K562 (cell line): Measurements from ENCODE around the gene SIAE. TPM values are rescaled to one million over a fixed set of nuclear protein-coding genes. Genes with fewer than 3 reads are reported as not detected.

ENCODE experiments used
- ARNT ChIP-seq, 2 experiments: fragments of 450-650 bp; IDR thresholded peaks; 2 replicates each; pipeline ENCODE4 v1.6.1; 2016; ENCODE audit warnings: mild to moderate bottlenecking in 1 of 2
- FOXJ2 ChIP-seq: fragments of 200-800 bp; sonication (Bioruptor generic); IDR thresholded peaks from 2 replicates; pipeline ENCODE4 v1.6.1; 2016; ENCODE audit warnings: missing genetic modification characterization, missing compliant biosample characterization
- KDM1A ChIP-seq, 2 experiments: fragments of 450-650 bp; IDR thresholded peaks; 2 replicates each; pipeline ENCODE4 v1.6.1; 2016; ENCODE audit warnings: mild to moderate bottlenecking in 2 of 2
- PHB2 ChIP-seq: fragments of 450-650 bp; IDR thresholded peaks from 2 replicates; pipeline ENCODE4 v1.6.1; 2017; ENCODE audit warnings: low read depth
- RBM17 ChIP-seq: fragments of 200-400 bp; formaldehyde crosslinking; IDR thresholded peaks from 2 replicates; pipeline ENCODE4 v1.6.1; 2017; ENCODE audit warnings: low read depth, mild to moderate bottlenecking, low read length, borderline replicate concordance
- SMARCE1 ChIP-seq: fragments of 450-650 bp; IDR thresholded peaks from 2 replicates; pipeline ENCODE4 v1.7.1; 2016; ENCODE audit warnings: mild to moderate bottlenecking
- polyA plus RNA-seq, 8 experiments: library from polyadenylated mRNA; depleted of rRNA in 4 of 8; stranded (reverse) in 5 of 8; unstranded in 3 of 8; fragments of >200 nt; fragmentation: Nextera tagmentation in 2 of 8; fragmentation: Illumina TruSeq in 1 of 8; extraction: Ambion mirVana in 2 of 8; extraction: Trizol in 1 of 8; gene quantifications; 2 replicates each; pipeline versions ENCODE4 v1.2.1 to v1.2.3, GENCODE V29; 2011 to 2014; ENCODE audit warnings: inconsistent platforms in 1 of 8, missing spikeins in 1 of 8
- total RNA-seq, 7 experiments: library from RNA; depleted of rRNA in 6 of 7; stranded (reverse); fragments of >200 nt in 6 of 7; fragmentation: Illumina TruSeq in 2 of 7; extraction: Trizol in 2 of 7; gene quantifications; 2 replicates each; pipeline versions ENCODE4 v1.2.1 to v1.2.3, GENCODE V29; 2011 to 2021; ENCODE audit warnings: low replicate concordance in 1 of 7
- TF ChIP-seq, protein P1 (sequence below): fragments of 450-650 bp; formaldehyde crosslinking; IDR thresholded peaks from 2 replicates; pipeline ENCODE4 v1.4.0; 2020; ENCODE audit warnings: mild to moderate bottlenecking, mixed read lengths
- TF ChIP-seq, protein P2 (sequence below): sonication (generic); formaldehyde crosslinking; IDR thresholded peaks from 2 replicates; pipeline ENCODE4 v1.9.0; 2022; ENCODE audit warnings: mild to moderate bottlenecking, missing genetic modification reagents
- TF ChIP-seq, protein P3 (sequence below), 2 experiments: fragments of 450-650 bp in 1 of 2; sonication (generic) in 1 of 2; formaldehyde crosslinking in 1 of 2; IDR thresholded peaks; 2 replicates each; pipeline versions ENCODE4 v1.7.1 to v1.9.0; 2016 to 2022; ENCODE audit warnings: inconsistent platforms in 1 of 2, mild to moderate bottlenecking in 1 of 2, missing genetic modification reagents in 1 of 2
- TF ChIP-seq, protein P4 (sequence below): fragments of 450-650 bp; IDR thresholded peaks from 2 replicates; pipeline ENCODE4 v1.6.1; 2017; ENCODE audit warnings: mild to moderate bottlenecking, moderate library complexity
- TF ChIP-seq, protein P5 (sequence below): fragments of 250-450 bp; sonication (Bioruptor Pico); IDR thresholded peaks from 2 replicates; pipeline ENCODE4 v1.4.0; 2020; ENCODE audit warnings: mild to moderate bottlenecking

SIAE gene
- total and polyA plus RNA-seq, 9 of the 15 experiments (the other 6 are each of a cell fraction or from before 2014, with no cell fraction given), result 0.89 to 9.6 (median 3.7) TPM

DNA sequence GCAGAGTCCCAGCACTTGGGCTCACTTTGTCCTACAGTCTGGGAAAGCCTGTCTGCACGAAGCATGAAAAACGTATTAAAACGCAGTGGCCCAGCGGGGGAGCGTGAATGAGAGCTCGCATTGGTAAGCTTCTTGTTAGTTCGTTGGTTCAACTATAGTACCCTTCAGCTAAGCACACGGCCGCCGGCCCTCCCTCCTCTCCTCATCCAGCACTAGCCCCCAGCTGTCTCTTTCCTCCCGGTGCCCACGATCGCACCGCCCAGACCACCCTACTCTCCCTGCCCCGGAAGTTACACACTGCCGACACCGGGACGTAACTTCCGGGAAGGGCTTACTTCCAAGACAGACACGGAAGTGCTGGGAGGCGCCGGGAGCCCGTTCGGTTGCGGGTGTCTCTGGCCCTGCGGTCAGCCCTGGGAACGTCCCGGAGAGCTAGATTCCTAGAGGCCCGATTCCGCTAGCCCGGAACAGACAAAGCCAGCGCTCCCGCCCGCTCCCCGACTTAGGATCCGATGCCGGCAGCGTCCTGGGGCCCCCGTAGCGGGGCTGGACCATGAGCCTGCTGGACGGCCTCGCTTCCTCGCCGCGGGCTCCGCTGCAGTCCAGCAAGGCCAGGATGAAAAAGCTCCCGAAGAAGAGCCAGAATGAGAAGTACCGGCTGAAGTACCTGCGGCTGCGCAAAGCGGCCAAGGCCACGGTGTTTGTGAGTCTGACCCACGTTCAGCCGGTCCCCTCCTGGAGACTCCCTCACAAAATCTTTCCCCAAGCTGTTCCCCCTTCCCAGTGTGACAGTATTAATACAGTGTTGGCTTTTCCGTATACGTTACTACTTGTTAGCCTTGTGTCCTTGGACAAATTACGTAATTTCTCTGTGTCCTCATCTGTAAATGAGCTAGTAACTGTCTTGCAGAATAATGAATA lies 50.7 kb downstream of the SIAE start, which contains the start of gene TBRG1 (continued):
- TF ChIP-seq, protein P1, sequence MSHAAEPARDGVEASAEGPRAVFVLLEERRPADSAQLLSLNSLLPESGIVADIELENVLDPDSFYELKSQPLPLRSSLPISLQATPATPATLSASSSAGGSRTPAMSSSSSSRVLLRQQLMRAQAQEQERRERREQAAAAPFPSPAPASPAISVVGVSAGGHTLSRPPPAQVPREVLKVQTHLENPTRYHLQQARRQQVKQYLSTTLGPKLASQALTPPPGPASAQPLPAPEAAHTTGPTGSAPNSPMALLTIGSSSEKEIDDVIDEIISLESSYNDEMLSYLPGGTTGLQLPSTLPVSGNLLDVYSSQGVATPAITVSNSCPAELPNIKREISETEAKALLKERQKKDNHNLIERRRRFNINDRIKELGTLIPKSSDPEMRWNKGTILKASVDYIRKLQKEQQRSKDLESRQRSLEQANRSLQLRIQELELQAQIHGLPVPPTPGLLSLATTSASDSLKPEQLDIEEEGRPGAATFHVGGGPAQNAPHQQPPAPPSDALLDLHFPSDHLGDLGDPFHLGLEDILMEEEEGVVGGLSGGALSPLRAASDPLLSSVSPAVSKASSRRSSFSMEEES (CRISPR knock-in tag), result no peak
- TF ChIP-seq PHB2 (no peak), ARNT (IDR thresholded peaks at IDR 0.05) (peak in 1 of 2 experiments; percentile 45; a peak in 1 of 4 replicates), SMARCE1 (no peak), RBM17 (no peak), FOXJ2 (no peak), KDM1A (IDR thresholded peaks at IDR 0.05) (peak in 1 of 2 experiments; percentile 48; a peak in 1 of 4 replicates)
- TF ChIP-seq, protein P2, sequence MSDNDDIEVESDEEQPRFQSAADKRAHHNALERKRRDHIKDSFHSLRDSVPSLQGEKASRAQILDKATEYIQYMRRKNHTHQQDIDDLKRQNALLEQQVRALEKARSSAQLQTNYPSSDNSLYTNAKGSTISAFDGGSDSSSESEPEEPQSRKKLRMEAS, result no peak; the same call in 1 of the 2 replicates
- TF ChIP-seq, protein P3, sequence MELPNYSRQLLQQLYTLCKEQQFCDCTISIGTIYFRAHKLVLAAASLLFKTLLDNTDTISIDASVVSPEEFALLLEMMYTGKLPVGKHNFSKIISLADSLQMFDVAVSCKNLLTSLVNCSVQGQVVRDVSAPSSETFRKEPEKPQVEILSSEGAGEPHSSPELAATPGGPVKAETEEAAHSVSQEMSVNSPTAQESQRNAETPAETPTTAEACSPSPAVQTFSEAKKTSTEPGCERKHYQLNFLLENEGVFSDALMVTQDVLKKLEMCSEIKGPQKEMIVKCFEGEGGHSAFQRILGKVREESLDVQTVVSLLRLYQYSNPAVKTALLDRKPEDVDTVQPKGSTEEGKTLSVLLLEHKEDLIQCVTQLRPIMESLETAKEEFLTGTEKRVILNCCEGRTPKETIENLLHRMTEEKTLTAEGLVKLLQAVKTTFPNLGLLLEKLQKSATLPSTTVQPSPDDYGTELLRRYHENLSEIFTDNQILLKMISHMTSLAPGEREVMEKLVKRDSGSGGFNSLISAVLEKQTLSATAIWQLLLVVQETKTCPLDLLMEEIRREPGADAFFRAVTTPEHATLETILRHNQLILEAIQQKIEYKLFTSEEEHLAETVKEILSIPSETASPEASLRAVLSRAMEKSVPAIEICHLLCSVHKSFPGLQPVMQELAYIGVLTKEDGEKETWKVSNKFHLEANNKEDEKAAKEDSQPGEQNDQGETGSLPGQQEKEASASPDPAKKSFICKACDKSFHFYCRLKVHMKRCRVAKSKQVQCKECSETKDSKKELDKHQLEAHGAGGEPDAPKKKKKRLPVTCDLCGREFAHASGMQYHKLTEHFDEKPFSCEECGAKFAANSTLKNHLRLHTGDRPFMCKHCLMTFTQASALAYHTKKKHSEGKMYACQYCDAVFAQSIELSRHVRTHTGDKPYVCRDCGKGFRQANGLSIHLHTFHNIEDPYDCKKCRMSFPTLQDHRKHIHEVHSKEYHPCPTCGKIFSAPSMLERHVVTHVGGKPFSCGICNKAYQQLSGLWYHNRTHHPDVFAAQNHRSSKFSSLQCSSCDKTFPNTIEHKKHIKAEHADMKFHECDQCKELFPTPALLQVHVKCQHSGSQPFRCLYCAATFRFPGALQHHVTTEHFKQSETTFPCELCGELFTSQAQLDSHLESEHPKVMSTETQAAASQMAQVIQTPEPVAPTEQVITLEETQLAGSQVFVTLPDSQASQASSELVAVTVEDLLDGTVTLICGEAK (IDR thresholded peaks at IDR 0.05), result peak; percentile 97
- TF ChIP-seq, protein P3 (CRISPR knock-in tag; IDR thresholded peaks at IDR 0.05), result no peak
- TF ChIP-seq, protein P4, sequence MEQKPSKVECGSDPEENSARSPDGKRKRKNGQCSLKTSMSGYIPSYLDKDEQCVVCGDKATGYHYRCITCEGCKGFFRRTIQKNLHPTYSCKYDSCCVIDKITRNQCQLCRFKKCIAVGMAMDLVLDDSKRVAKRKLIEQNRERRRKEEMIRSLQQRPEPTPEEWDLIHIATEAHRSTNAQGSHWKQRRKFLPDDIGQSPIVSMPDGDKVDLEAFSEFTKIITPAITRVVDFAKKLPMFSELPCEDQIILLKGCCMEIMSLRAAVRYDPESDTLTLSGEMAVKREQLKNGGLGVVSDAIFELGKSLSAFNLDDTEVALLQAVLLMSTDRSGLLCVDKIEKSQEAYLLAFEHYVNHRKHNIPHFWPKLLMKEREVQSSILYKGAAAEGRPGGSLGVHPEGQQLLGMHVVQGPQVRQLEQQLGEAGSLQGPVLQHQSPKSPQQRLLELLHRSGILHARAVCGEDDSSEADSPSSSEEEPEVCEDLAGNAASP, result no peak
- TF ChIP-seq, protein P5, sequence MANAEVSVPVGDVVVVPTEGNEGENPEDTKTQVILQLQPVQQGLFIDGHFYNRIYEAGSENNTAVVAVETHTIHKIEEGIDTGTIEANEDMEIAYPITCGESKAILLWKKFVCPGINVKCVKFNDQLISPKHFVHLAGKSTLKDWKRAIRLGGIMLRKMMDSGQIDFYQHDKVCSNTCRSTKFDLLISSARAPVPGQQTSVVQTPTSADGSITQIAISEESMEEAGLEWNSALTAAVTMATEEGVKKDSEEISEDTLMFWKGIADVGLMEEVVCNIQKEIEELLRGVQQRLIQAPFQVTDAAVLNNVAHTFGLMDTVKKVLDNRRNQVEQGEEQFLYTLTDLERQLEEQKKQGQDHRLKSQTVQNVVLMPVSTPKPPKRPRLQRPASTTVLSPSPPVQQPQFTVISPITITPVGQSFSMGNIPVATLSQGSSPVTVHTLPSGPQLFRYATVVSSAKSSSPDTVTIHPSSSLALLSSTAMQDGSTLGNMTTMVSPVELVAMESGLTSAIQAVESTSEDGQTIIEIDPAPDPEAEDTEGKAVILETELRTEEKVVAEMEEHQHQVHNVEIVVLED (CRISPR knock-in tag), result no peak
